Tongue (tissue), 2 donors: Measurements from ENCODE around the gene MORN1. TPM values are rescaled to one million over a fixed set of nuclear protein-coding genes. Genes with fewer than 3 reads are reported as not detected.
A peak's percentile ranks its signal among the peaks of the same experiment; 100 is the strongest.
"Not testable (repeated sequence)": the region's sequence is repeated elsewhere in the genome, so short reads cannot be mapped to it uniquely, and the experiment has no call there.

Experiments
- DNase-seq: peaks from one replicate; pipeline ENCODE4 v3.0.0-alpha.2; 2015
- total RNA-seq: library from RNA; depleted of rRNA; stranded (reverse); fragments of >200 nt; gene quantifications from one replicate; pipeline ENCODE4 v1.2.3, GENCODE V29; 2014

The MORN1 gene
- total RNA-seq = 13.8 TPM

DNA sequence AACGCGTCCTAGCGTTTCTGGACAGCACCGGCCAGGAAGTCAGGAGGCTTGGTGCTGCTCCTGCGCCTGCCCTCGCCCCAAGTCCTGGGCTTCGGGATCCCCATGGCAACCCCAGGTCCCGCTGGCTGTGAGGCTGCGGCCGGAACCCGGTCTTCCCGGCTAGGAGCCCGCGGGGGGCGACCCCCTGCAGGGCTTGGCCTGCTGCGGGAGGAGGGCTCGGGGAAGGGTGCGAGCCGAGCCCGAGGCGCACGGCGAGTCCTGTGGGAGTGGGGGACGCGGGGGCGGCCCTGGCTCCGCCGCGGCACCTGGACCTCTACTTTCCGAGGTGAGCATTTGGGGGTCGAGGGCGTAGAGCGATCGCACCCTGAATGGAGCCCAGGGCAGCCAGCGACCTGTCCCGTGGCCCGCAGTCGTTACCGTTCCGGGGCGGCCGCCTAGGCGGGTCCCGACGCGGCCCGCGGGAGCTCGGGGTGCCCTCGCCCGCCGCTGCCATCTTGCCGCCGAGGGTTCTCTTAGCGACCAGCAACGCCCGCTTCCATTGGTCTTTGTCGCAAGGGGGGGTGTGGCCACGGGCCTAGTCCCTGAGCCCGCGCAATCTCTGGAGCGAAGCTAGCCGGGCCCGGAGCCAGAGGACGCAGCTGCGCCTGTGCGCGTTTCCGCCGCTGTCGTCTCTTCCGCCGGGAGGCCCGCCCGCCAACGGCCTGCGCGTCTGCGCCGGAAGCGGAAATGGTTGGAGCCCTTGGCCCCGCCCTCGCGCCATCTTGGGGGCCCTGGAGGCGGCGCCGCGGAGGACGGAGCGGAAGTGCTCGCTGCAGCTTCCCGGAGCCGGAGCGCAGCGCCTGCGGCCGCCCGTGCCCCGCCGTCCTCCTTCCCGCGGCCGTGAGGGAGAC is at the start of gene MORN1, which contains the start of gene RER1:
Gene MORN1 (minus strand): TSS at position 514 of the 890 bp plus-strand sequence. CDS start 21 bp downstream, at position 493.
Gene RER1 (plus strand): TSS at position 801 of the 890 bp plus-strand sequence. CDS start 3,950 bp downstream, outside the sequence.
- DNase-seq = peak; percentile 100

DNA sequence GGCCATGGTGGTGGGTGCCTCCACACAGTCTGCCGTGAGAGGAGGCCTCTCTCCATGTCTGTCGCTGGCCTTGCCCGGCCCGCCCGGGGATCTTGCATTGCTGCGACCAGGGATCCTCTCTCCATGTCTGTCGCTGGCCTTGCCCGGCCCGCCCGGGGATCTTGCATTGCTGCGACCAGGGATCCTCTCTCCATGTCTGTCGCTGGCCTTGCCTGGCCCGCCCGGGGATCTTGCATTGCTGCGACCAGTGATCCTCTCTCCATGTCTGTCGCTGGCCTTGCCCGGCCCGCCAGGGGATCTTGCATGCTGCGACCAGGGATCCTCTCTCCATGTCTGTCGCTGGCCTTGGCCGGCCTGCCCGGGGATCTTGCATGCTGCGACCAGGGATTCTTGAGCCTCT is 49.0 kb upstream of the MORN1 start:
- not testable (repeated sequence) for DNase-seq

DNA sequence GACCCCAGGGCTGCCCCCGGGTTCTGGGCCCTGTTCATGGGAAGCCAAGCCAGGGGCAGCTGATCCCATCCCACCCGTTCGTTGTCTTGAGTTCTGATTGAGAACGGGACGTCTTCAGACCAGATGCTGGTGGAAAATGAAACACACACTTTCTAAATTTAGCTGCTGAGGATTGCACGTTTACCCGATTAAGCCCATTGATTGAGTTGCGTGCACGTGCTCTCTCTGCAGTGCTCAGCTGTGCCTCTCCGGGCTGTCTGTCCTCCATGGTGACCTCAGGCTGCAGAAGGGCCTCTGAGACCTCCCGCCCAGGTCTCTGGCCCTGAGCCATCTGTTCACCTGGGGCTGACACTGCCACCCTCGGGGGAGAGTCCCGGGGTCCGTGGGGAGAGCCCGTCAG is 48.0 kb upstream of the MORN1 start:
- DNase-seq = no peak

DNA sequence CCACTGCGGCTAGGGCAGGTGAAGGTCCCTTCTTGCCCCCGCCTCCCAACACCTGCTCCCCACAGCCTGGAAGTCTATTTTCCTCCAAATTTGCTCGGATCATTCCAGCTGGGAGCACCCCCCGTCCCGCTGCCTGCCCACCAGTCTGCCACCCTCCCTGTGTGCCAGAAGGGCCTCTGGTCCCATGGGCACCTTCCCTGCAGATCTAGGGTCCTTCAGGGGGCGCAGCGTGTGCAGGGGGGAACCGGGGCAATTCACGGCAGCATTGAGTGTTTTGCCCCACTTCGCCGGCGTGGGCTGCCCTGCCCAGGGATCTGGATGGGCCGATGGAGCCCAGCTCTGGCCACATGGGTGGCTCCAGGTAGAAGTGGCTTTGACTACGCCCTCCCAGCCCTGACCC is 47.3 kb upstream of the MORN1 start:
- DNase-seq = no peak

DNA sequence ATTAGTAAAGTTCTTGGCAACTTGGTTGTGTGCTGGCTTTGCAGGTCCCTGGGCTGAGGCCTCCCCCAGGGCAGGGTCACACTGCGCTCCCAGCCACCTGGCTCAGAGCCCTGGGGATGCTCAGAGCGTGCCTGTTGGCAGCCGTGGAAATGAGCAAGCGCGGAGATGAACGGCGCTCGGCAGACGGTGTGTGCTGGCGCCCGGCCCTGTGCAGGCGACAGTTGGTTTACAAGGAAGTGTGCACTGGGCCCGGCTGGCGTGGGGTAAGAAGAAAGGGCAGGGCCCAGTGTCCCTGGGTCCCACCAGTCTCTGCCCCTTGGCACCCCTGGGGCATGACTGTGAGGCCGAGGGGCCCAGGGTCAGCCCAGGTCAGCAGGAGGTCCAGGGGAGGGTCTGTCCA is 46.7 kb upstream of the MORN1 start:
- DNase-seq = no peak

DNA sequence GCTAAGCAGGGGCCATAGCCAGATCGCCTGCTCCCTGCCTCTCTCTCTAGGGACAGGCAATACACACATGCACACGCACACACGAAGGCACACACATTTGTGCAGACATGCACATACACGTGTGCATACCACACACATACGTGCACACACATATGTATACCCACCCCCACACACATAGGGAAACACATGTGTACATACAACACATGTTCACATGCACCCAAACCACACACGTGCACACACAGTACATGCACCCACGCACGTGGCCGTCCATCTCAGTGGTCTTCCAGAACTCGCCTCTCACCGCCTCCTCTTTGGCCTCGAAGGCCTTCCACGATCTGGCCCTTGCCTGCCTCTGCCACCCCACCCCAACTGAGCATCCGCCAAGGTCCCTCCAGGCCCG is 46.3 kb upstream of the MORN1 start:
- no peak for DNase-seq

DNA sequence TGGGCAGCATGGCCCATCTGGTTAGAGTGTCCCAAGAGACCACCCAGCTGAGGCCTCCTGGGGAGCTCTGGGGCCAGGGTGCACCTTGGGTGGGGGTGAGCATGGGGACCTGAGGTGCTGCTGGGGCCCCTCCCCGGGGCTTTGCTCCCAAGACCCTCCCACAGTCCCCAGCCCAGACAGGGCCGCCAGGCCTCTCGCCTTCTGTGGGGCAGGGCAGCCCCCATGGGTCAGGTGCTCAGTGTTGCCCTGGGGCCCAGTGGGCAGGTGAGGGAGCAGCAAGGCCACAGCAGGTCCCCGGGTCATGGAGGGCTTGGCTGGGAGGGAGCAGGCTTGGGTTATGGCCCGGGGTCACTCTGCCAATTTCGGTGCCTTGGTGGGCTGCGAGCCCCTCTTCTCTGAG is 45.5 kb upstream of the MORN1 start:
- no peak for DNase-seq

DNA sequence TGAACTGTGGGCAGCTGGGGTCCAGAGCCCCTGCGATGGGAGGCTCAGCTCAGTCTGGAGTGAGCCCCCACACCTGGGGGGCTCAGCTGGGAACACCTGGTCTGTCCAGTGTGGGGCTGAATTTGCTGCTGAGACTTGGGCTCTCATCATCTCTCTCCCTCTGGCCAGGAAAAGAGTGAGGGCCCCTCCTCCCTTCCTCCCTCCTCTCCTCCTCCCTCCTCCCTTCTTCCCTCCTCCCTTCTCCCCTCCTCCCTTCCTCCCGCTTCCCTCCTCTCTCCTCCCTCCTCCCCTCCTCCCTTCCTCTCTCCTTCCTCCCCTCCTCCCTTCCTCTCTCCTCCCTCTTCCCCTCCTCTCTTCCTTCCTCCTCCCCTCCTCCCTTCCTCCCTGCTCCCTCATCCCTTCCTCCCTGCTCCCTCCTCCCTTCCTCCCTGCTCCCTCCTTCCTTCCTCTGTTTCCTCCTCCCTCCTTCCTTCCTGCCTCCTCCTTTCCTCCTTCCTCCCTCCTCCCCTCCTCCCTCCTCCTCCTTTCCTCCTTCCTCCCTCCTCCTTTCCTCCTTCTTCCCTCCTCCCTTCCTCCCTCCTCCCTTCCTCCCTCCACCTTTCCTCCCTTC is 44.5 kb upstream of the MORN1 start:
- DNase-seq = no peak

DNA sequence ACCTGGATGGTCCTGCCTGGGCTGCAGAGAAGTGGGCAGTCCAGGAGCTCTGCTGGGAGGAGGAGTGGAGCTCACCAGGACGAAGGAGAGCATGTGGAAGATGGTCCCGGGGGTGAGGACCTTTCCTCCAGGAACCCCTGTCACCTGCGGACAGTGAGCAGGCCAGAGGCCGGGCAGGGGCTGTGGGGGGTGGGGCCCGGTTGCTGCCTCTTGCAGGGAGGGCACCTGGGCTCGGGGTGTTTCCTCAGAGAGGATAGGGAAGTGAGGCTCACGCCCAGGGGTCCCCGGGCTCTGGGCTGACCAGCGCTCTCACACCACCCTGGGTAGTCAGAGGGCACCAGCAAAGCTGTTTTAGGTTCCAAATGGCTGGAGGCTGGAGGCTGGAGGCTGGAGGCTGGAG is 43.7 kb upstream of the MORN1 start:
- no peak for DNase-seq

DNA sequence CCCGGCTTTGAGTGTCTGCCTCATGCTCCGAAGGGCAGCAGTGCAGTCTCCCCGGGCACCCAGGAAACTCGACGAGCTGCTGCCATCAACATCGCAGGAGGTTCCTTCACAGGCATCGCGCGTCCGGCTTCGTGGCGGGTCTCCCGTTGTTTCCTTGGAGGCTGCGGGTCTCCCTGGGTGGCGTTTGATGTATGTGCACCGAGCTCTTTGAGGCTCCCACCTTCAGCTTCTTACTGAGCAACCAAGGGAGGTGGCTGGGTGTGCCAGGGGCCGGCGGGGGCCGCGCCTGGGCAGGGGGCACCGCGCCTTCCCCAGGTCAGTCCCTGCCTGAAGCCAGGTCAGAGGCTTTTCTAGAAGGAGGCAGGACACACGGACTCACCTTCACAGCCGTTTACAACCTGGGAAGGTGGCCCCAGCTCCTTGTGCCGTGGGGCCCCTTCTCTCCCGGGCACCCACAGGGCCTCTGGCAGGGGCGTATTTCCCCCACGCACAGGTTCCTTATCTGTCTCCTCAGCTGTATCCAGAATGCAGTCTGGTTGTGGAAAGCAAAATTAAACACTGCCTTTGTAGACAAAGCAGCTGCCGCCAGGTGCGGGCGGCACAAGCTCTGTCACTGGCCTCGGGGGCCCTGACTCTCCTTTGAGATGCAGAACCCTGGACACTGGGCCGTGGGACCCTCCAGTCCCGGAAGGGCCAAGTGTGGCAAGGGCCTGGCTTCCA is 42.7 kb upstream of the MORN1 start:
- no peak for DNase-seq

DNA sequence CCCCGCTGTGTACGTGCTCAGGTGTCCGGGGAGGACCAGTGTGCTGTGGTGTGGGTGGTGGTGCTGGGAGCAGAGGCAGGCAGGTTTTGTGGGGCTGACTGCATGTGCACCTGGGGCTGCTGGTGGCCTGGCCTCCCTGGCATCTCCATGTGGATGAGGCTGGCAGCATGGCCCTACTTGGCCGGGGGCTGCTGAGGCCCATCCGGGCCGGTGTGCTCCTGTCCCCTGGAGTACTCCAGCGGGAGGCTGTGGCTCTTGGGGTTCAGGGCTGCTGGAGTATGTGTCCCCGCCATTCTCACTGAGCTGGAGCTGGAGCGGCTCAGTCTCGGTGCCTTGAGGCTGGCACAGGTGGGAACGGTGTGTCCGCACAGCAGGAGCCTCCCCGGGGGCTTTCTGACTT is 41.8 kb upstream of the MORN1 start:
- no peak for DNase-seq

DNA sequence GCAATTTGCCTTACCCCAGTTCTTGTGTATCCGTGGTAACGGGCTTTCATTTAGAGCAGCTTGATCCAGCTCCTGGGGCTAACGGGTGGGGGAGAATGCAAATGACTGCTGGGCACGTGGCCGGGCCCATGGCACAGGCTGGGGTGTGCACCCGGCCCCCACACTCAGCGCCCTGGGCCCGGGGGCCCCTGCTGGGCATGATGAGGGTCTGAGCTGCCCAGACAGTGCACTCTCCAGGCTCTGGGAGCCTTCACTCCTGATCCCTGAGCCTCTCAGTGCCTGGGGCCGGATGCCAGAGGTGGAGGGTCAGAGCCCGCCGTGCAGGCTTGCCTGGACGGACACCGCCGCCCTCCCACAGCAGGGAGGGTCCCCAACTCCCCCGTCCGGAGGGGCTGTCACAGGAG is 41.1 kb upstream of the MORN1 start:
- DNase-seq = no peak

DNA sequence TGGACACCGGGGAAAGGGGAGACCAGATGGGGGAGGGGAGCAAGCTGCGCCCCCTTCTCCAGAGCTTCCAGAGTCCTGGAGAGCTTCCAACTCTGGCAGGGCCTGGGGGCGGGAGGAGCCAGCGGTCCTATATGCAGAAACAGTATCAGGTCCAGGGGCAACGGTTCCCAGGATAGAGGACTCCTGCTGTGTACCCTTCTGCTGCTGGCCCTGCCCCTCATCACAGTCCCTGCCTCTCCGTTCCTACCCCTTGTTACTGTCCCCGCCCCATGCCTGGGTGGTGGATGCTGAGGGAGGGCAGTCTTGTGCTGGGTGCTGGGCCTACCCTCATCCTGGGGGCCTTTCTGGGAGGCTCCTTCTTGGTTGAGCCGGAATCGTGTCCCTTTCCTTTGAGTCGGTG is 40.2 kb upstream of the MORN1 start:
- DNase-seq = peak; percentile 47

DNA sequence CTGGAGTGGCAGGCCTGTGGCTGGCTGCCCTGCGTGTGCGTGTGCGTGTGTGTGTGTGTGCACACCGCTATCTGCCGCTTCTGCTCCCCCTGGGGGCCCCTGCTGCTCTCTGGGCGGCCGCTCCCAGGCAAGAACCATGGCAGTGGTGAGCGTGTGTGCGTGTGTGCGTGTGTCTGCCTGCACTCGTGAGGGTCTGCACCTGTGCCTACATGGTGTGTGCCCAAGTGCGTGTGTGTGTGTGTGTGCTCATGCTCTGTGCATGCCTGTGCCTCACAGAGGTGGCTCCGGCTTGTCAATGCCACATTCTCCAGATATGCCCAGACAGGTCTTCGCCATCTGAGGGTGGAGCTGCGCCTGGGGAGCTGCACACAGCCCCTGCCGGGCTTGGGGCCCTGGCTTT is 39.7 kb upstream of the MORN1 start:
- DNase-seq = peak; percentile 63

DNA sequence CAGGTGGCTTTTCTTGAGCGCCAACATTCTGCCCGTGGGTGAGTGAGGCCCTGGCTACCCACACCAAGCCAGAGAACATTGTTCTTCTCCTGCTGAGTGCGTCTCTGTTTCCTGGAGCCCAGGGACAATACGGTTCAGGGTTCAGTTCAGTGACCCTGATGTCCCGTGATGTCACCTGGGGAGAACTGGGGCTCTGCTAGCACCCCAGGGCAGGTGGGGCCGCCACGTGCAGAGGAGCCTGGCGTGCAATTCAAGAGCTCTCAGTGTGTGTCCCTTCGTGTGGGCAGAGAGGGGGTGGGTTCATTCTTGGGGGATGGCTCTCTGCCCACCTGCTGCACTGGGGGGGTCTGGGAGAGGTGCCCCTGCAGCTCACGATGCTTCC is 39.2 kb upstream of the MORN1 start:
- no peak for DNase-seq

DNA sequence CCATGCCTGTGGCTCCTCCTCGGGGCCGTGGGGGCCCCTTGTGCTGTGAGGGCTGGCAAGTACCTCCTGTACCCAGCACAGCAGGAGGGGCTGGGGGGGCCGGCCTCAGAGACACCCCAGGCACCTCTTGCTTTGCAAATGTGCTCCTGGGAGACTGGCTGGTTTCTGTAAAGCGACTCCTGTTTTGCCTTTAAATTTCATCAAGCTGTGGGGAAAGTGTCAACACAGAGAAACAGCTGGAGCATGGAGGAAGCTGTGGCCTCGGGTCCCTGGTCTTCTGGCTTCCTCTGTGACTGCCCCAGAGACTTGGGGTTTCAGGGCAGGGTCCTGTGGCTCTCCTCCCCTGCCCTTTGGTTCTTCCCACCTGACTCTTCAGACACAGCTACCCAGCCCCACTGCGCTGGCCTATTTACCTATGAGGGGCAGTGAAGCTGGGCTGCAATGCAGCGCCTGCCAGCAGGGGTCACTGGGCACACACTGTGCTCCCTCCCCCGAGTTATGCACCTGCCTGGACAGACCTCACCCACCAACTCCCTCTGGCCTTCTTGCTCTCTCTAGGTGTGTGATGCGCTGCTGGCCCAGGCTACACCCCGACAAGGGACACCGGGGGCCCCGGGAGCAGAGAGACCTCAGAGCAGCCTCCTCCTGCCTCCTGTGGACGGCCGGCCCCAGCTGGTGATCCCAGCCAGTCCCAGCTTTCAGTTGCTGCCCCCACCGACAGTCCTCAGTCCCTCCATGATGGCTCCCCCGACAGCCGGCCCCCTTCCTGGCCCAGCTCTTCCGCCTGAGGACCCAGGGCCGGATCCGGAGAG is 38.6 kb upstream of the MORN1 start:
- DNase-seq = no peak

DNA sequence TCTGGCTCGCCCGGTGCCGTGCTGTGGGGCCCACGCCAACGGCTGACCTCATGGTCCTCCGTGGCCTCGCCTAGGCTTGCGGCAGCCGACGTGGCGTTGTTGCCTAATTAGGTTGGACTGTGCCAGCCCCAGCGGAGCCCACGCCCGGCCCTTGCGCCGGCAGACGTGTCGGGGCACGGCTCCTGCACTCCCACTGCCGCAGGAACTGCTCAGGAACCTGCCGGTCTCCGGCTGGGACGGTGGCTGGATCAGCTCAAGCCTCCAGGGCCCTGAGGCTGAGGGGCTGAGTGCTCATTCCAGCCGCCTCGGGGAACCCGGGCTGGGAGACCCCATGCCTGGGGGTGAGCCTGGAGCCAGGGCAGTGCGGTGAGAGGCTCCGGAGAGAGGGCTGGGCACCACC is 37.1 kb upstream of the MORN1 start:
- DNase-seq = no peak

DNA sequence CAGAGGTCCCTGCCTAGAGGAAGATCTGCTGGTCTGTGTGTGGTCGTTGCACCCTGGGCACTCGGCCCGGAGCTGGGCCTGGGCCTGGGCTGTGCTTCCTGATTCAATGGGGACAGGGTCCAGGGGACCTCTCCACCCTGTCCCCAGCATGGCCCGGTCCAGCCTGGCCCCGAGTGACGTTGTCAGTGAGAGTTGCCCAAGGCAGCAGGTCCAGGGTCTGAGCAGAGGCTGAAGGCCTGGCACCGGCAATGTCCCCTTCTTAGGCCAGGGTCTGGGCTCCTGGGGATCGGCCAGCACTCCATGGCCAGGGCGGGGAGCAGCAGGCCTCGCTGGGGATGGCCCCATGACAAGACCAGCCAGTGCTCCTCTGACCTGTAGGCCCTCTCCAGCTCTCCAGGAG is 36.6 kb upstream of the MORN1 start:
- no peak for DNase-seq

DNA sequence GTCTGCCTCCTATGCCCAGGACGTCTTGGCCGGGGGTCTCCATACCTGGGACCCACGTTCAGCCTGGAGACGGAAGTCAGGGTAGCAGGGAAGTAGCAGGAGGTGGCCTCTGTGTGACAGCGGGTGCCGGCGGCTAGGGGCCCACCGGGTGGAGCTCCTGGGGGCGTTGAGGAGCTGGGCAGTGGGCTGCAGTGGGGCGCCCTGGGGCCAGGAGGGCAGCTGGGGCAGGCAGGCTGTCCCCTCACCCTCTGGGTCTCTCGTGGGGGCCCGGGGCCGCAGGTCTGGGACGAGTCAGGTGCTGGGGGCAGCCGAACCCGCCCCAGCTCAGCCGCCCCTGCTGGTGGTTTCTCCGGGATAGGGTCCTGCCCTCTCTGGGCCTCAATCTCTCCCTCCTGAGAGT is 35.7 kb upstream of the MORN1 start:
- DNase-seq = no peak

DNA sequence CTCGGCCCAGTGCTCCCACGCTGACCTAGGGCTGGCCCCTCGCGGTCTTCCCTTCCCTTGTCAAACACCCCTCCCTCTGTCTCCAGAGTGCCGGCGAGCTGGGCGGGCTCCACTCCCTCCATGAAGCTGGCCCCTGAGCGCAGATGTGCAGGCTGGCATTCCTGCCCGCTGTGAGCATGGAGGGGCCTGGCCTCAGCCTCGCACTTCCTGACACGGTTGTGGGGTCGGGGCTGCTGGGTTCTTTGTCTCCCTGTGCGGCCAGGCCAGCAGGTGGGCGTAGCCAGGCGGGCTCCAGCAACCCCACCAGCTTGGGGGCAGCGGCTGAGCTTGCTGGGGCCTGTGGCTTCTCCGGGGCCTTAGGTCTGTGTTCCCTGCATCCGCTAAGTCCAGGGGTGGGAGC is 35.2 kb upstream of the MORN1 start:
- DNase-seq = no peak

DNA sequence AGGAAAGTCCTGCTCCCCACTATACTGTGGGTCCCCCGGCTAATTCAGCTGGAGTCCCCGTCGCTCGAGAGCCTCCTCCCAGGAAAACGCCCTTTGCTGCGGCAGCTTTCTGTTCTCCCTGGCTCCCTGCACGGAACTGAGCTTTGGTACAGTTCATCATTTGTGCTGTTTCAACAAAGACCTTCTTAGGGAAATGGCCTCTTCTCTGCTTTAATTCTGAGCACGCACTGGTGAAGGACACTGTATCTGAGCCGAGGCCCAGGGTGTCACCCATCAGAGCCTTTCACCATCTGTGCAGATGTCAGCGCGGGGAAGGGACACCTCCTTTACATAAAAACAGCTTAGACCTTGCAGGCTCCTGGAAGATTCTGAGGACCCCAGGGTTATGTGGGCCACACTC is 34.5 kb upstream of the MORN1 start:
- no peak for DNase-seq

DNA sequence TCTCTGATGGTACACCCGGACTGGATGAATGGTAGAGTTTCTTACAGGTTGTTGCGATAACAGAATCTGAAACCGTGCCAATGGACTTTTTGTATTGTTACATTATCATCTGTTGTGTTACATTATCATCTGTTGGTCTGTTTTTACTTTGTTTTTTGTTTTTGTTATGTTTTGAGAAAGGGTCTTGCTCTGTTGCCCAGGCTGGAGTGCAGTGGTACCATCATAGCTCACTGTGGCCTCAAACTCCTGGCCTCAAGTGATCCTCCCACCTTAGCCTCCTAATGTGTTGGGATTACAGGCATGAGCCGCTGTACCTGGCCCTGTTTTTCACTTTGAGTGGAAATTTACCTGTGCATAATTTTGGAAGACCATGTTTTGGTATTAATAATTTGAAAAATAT is 31.2 kb upstream of the MORN1 start:
- DNase-seq = no peak
